ENCODE results near the gene CIB4.
"Not testable (repeated sequence)": the region's sequence is repeated elsewhere in the genome, so short reads cannot be mapped to it uniquely, and the experiment has no call there.

The CIB4 gene

GRCh38 chr2:26668856-26669750, 27.9 kb upstream of the CIB4 start:
- FAIRE-seq, result no peak
- no peak for DNase-seq (ENCODE audit: insufficient read length, low spot score)

GRCh38 chr2:26668041-26668440, 26.9 kb upstream of the CIB4 start:
- DNase-seq (ENCODE audit: insufficient read length, low spot score) (no peak), FAIRE-seq (no peak)

- no peak for FAIRE-seq
- no peak for DNase-seq (ENCODE audit: insufficient read length, low spot score)
Measured at GRCh38 chr2:26666671-26667070, 25.5 kb upstream of the CIB4 start.

DNA sequence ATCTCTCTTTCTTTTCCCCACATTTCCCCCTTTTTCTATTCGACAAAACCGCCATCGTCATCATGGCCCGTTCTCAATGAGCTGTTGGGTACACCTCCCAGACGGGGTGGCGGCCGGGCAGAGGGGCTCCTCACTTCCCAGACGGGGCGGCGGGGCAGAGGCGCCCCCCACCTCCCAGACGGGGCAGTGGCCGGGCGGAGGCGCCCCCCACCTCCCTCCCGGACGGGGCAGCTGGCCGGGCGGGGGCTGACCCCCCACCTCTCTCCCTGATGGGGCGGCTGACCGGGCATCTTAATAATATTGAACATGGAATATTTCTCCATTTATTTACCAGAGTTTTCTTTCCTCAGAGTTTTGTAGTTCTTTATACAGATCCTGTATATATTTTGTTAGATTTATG, 24.1 kb upstream of the CIB4 start:
- FAIRE-seq; DNase-seq (ENCODE audit: insufficient read length, low spot score): not testable (repeated sequence)

GRCh38 chr2:26660363-26660962, 19.3 kb upstream of the CIB4 start:
- no peak for DNase-seq (ENCODE audit: insufficient read length, low spot score)
- no peak for FAIRE-seq

GRCh38 chr2:26658691-26659346, 17.7 kb upstream of the CIB4 start:
- FAIRE-seq, result no peak

GRCh38 chr2:26657265-26657664, 16.1 kb upstream of the CIB4 start:
- no peak for DNase-seq (ENCODE audit: insufficient read length, low spot score)
- no peak for FAIRE-seq

More at GRCh38 chr2:26658691-26659346, 17.7 kb upstream of the CIB4 start:
- no peak for DNase-seq (ENCODE audit: insufficient read length, low spot score)

- FAIRE-seq, result no peak
- no peak for DNase-seq (ENCODE audit: insufficient read length, low spot score)
Measured at GRCh38 chr2:26655611-26656195, 14.5 kb upstream of the CIB4 start.

DNA sequence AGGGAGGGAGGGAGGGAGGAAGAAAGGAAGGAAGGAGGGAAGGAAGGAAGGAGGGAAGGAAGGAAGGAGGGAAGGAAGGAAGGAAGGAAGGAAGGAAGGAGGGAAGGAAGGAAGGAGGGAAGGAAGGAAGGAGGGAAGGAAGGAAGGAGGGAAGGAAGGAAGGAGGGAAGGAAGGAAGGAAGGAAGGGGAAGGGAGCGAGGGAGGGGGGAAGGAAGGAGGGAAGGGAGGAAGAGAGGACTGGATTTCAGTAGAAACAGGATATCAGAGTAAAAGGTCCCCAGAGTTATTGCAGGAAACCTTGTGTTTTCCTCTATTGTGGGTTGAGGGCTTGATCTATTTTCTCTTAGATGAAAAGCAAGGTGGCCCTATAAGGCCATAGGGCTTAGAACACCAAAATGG, 14.0 kb upstream of the CIB4 start:
- not testable (repeated sequence) for DNase-seq (ENCODE audit: insufficient read length, low spot score); FAIRE-seq

DNA sequence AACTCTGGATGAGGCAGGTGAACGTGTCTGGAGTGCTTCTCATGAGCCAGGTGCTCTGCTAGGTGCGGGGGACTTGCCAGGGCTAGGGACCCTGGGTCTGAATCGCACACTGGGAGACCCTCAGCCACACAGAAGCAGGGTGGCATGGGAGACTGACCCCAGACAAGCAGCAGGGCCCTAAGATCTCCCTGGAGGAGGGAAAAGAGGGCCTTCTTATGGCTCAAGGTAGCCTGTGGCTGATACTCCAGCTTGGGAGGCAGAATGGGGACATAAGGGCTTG, 12.8 kb upstream of the CIB4 start:
- no peak for FAIRE-seq
- no peak for DNase-seq (ENCODE audit: insufficient read length, low spot score)

GRCh38 chr2:26653207-26654060, 12.3 kb upstream of the CIB4 start:
- no peak for FAIRE-seq
- no peak for DNase-seq (ENCODE audit: insufficient read length, low spot score)

GRCh38 chr2:26652361-26653041, 11.3 kb upstream of the CIB4 start:
- no peak for FAIRE-seq
- DNase-seq (ENCODE audit: insufficient read length, low spot score), result no peak

GRCh38 chr2:26651799-26652198, 10.6 kb upstream of the CIB4 start:
- DNase-seq (ENCODE audit: insufficient read length, low spot score) (no peak), FAIRE-seq (no peak)

- no peak for FAIRE-seq
- DNase-seq (ENCODE audit: insufficient read length, low spot score), result no peak
Measured at GRCh38 chr2:26651470-26651771, 10.3 kb upstream of the CIB4 start.

GRCh38 chr2:26650713-26651469, 9.7 kb upstream of the CIB4 start:
- FAIRE-seq, result no peak
- DNase-seq (ENCODE audit: insufficient read length, low spot score), result no peak

- FAIRE-seq (peak; percentile 31), DNase-seq (ENCODE audit: insufficient read length, low spot score) (no peak)
Measured at GRCh38 chr2:26649992-26650712, 9.0 kb upstream of the CIB4 start.

GRCh38 chr2:26649322-26649721, 8.2 kb upstream of the CIB4 start:
- no peak for DNase-seq (ENCODE audit: insufficient read length, low spot score)
- no peak for FAIRE-seq

DNA sequence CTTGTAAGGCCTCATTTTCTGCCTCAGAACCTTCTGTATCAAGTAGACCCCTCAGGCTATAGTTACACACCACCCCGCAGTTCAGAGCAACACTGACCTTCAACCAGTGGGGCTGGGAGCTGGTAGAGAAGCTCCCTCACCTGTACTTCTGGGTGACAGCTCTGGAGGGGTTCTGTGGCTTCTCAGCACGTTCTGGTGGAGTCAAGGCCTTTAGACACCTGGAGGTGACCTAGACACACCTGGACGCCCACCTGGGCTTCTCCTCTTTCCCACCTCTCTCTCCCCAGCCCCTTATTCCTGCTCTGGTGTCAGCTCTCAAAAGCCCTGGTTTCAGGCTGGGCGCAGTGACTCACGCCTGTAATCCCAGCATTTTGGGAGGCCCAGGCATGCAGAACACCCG, 7.3 kb upstream of the CIB4 start:
- FAIRE-seq, result no peak
- DNase-seq (ENCODE audit: insufficient read length, low spot score), result no peak

DNA sequence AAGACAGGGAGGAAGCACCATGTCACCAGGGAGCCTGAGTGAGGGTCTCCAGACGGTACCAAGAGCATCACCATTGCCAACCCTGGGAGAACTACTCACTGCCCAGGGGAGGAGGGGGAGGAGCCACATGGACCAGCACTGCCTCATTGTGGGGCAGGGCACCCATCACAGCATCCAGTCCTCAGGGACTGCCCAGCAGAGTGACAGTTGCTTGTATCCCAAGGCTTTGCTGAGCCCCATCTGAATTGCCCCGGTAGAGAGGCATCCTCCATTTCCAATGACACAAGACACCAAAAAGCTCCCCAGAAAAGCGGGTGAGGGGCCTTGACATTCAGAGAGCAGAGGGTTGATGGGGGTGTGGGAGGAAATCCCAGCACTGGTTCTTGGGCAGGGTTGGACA, 6.8 kb upstream of the CIB4 start:
- FAIRE-seq (no peak), DNase-seq (ENCODE audit: insufficient read length, low spot score) (no peak)
